CD4-positive, alpha-beta T cell (primary cell): ENCODE data around the gene GFER. TPM values are rescaled to one million over a fixed set of nuclear protein-coding genes. Genes with fewer than 3 reads are reported as not detected.

Experiments
- ATAC-seq: fragments of 200-7000 bp; cut with Tn5 transposase; one replicate; pipeline ENCODE4 v1.10.0; 2022; ENCODE audit warnings: mild to moderate bottlenecking; ENCODE audit not compliant: poor library complexity
- CTCF ChIA-PET: fragments of 350-600 bp; sonication (Branson Sonifier 250); formaldehyde crosslinking; loops from one replicate; lab custom pipeline; 2021; ENCODE audit warnings: antibody characterized with exemption, inconsistent platforms; lab: Charles Lee
- POLR2A ChIA-PET: fragments of 350-600 bp; sonication (Branson Sonifier 250); formaldehyde crosslinking; loops from one replicate; lab custom pipeline; 2021; ENCODE audit warnings: antibody characterized with exemption, inconsistent platforms; lab: Charles Lee
- DNase-seq, 14 experiments: peaks; one replicate each; pipeline ENCODE4 v3.0.0-alpha.2; 2013 to 2020; ENCODE audit warnings: mixed read lengths in 2 of 14
- H3K27ac ChIP-seq, 2 donors: one replicate each; pipeline versions ENCODE4 v1.5.1 to v1.7.0; 2013; ENCODE audit warnings: low read length in 2 of 2, low read depth in 1 of 2, mild to moderate bottlenecking in 1 of 2
- H3K27me3 ChIP-seq, 2 experiments: 1 replicate in 1 of 2; 2 replicates in 1 of 2; pipeline versions ENCODE4 v1.6.1 to v1.7.0; 2013; ENCODE audit warnings: low read length in 2 of 2, control low read depth in 1 of 2, mild to moderate bottlenecking in 1 of 2, moderate library complexity in 1 of 2; ENCODE audit not compliant: insufficient read depth in 2 of 2, control insufficient read depth in 1 of 2
- H3K36me3 ChIP-seq: one replicate; pipeline ENCODE4 v1.6.1; 2013; ENCODE audit warnings: low read length, control low read depth; ENCODE audit not compliant: insufficient read depth
- H3K4me1 ChIP-seq: one replicate; pipeline ENCODE4 v1.6.1; 2013; ENCODE audit warnings: low read length, control low read depth; ENCODE audit not compliant: insufficient read depth
- H3K4me3 ChIP-seq: one replicate; pipeline ENCODE4 v1.5.1; 2013; ENCODE audit warnings: mild to moderate bottlenecking, low read length, moderate library complexity
- H3K9me3 ChIP-seq, 2 experiments: 1 replicate in 1 of 2; 2 replicates in 1 of 2; pipeline versions ENCODE4 v1.6.1 to v1.7.0; 2013; ENCODE audit warnings: low read length in 2 of 2, mild to moderate bottlenecking in 2 of 2, control low read depth in 1 of 2, moderate library complexity in 1 of 2; ENCODE audit not compliant: control insufficient read depth in 1 of 2, insufficient read depth in 1 of 2
- H3K27ac Mint-ChIP-seq: one replicate; pipeline ENCODE4 v1.8.0; 2020; ENCODE audit warnings: mixed read lengths
- H3K27me3 Mint-ChIP-seq: one replicate; pipeline ENCODE4 v1.8.0; 2021; ENCODE audit warnings: mixed read lengths
- H3K36me3 Mint-ChIP-seq: one replicate; pipeline ENCODE4 v1.8.0; 2021; ENCODE audit warnings: low read depth, mixed read lengths
- H3K4me1 Mint-ChIP-seq: one replicate; pipeline ENCODE4 v1.8.0; 2021; ENCODE audit warnings: low read depth, mixed read lengths
- H3K4me3 Mint-ChIP-seq: one replicate; pipeline ENCODE4 v1.8.0; 2020; ENCODE audit warnings: mild to moderate bottlenecking, mixed read lengths
- H3K9me3 Mint-ChIP-seq: one replicate; pipeline ENCODE4 v1.8.0; 2020; ENCODE audit warnings: mixed read lengths
- CTCF ChIP-seq: fragments of 200-600 bp; IDR thresholded peaks from one replicate; pipeline ENCODE4 v1.8.0; 2022; ENCODE audit warnings: antibody characterized with exemption, mild to moderate bottlenecking
- intact Hi-C, 2 experiments: fragments of 100-400 bp; cut with DNase I in 1 of 2; cut with micrococcal nuclease in 1 of 2; formaldehyde crosslinking; loops; one replicate each; pipeline versions ENCODE4 v1.15.1 to v1.9.0; 2023 to 2025; cut with DNase I, micrococcal nuclease
- total RNA-seq, 174 experiments: library from RNA in 2 of 174; stranded (reverse) in 2 of 174; gene quantifications; one replicate each; pipeline ENCODE4 v1.2.3 and lab custom pipeline; 2021 to 2026

Gene GFER
- total RNA-seq, 2 experiments from 2014 or later: 14.5 TPM

- peak within 1 kb of the TSS; percentile 47 for H3K27ac Mint-ChIP-seq
- peaks cover 18% of the 10 kb centered on the region for H3K4me1 Mint-ChIP-seq
- peak within 1 kb of the TSS; percentile 93 for H3K4me3 Mint-ChIP-seq
- Histone ChIP-seq H3K4me3 (peak within 1 kb of the TSS; percentile 92), H3K27me3 (no peaks in the 10 kb centered on the region), H3K9me3 (no peaks in the 10 kb centered on the region), H3K4me1 (peaks cover 28% of the 10 kb centered on the region), H3K27ac (peak within 1 kb of the TSS; percentile 40 to 43), H3K36me3 (peaks cover 20% of the 10 kb centered on the region)
- POLR2A ChIA-PET: interaction anchor here (0.7 to 1.6 kb wide), 7 partner anchors 9 to 212 kb away, joined by 3 to 23 read pairs (median 4); partner anchors contain the start of genes FAHD1, HAGH, RPS2 and TBL3
- DNase-seq: peak; percentile 97 to 100 (median 99)
- TF ChIP-seq CTCF: no peak
- peak; percentile 99 for ATAC-seq
- no peaks in the 10 kb centered on the region for H3K27me3 Mint-ChIP-seq
- CTCF ChIA-PET: interaction anchor here (1.2 kb wide), 1 partner anchor 65 kb away, joined by 3 read pairs; no protein-coding TSS in a partner anchor
- peaks cover 13% of the 10 kb centered on the region for H3K36me3 Mint-ChIP-seq
- intact Hi-C loops: loop anchor here (5.0 kb wide), 3 partner anchors 49 to 176 kb away; partner anchors contain the start of genes NUBP2 (in 1 of the 2) and SPSB3 (in 1 of the 2)
- H3K9me3 Mint-ChIP-seq: no peaks in the 10 kb centered on the region
Measured at GRCh38 chr16:1942810-1943726, 40.9 kb upstream of the GFER start, which contains the start of gene MSRB1. Gene MSRB1, minus strand, starts transcription at chr16:1943199. Its CDS starts 43 bp downstream, at chr16:1943156.

DNA sequence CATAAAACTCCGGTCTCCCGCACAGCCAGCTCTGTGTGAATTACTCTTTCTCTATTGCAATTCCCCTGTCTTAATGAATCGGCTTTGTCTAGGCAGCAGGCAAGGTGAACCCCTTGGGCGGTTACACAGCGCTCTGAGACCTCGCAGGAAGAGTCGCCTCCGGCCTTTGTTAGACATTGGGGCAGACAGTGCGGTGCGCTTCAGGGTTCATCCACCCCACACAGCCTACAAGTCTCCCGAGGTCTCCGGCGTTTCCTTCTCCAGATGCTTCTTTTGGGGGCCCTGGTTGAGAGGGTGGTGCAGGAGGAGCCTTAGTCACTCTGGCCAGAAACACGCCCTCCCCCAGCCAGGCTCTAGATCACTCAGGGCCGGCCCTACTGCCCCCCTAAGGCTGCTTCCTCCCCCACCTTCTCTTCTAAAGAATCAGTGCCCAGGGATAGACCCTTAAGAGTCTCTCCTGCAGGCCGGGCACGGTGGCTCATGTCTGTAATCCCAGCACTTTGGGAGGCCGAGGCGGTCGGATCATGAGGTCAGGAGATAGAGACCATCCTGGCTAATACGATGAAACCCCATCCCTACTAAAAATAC, 39.3 kb upstream of the GFER start:
- Mint-ChIP-seq H3K4me3 (peak overlapping the region; percentile 69), H3K4me1 (peaks cover 18% of the 10 kb centered on the region), H3K27ac (no peak overlapping the region), H3K9me3 (no peaks in the 10 kb centered on the region), H3K27me3 (no peaks in the 10 kb centered on the region), H3K36me3 (peaks cover 7% of the 10 kb centered on the region)
- no peak overlapping the region for H3K4me3 ChIP-seq
- peaks cover 28% of the 10 kb centered on the region for H3K4me1 ChIP-seq
- CTCF ChIA-PET: interaction anchor here (0.7 kb wide), 1 partner anchor 61 kb away, joined by 4 read pairs; no protein-coding TSS in a partner anchor
- ATAC-seq: no peak
- intact Hi-C loops: loop anchor here (5.0 kb wide), 3 partner anchors 48 to 177 kb away; partner anchors contain the start of genes NUBP2 (in 1 of the 2) and SPSB3 (in 1 of the 2)
- H3K27me3 ChIP-seq: no peaks in the 10 kb centered on the region
- POLR2A ChIA-PET: no interaction called here
- DNase-seq: no peak
- peaks cover 6% of the 10 kb centered on the region for H3K36me3 ChIP-seq
- H3K9me3 ChIP-seq: no peaks in the 10 kb centered on the region
- TF ChIP-seq CTCF: no peak
- no peak overlapping the region for H3K27ac ChIP-seq

DNA sequence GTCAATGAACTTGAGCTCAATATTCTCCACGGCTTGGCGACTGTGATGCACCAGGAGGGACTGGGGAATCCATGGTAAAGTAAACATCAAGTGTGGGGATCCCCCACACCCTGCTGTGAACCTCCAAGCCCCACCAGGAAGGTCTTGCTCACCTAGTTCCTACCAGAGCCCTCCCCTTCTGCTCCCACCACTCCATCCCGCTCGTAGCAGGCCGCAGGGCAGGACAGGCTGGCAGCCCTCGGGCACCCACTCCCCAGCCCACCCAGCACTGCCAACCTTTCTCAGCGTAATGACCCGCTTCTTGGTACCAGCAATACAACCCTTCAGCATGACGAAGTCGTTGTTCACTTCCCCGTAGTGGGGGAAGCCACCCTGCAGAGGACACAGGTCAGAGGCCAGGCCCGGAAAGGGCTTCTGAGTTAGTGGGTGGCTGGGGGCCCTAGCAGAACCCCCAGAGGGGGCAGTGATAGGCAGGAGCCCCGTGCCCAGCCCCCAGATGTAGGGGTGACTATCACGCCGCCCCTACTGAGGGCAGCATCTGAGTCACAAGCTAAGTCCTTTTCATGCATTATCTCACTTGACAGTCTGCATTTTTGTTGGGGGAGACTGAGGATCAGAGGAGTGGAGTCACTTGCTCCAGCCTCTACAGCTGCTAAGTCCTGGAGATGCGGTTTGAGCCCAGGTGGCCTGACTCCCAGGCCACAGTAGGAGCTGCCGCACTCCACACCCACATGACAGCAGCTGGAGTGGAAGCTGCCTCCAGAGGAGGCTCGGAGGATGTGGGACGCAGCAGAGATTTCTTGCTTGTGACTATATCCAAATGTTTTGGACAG, 38.2 kb upstream of the GFER start:
- H3K36me3 ChIP-seq: no peaks in the 10 kb centered on the region
- intact Hi-C loops: no loop called here
- ChIA-PET POLR2A (no interaction called here), CTCF (no interaction called here)
- H3K27ac Mint-ChIP-seq: no peak overlapping the region
- no peaks in the 10 kb centered on the region for H3K9me3 ChIP-seq
- H3K27me3 ChIP-seq: no peaks in the 10 kb centered on the region
- DNase-seq (peak in 1 of 14 experiments; percentile 32), ATAC-seq (no peak)
- H3K36me3 Mint-ChIP-seq: peaks cover 7% of the 10 kb centered on the region
- H3K4me3 ChIP-seq: no peak overlapping the region
- no peak overlapping the region for H3K27ac ChIP-seq
- no peaks in the 10 kb centered on the region for H3K9me3 Mint-ChIP-seq
- peaks cover 18% of the 10 kb centered on the region for H3K4me1 Mint-ChIP-seq
- H3K27me3 Mint-ChIP-seq: no peaks in the 10 kb centered on the region
- H3K4me1 ChIP-seq: peaks cover 28% of the 10 kb centered on the region
- TF ChIP-seq CTCF: no peak
- no peak overlapping the region for H3K4me3 Mint-ChIP-seq
